Islet precursor cell (in vitro differentiated cells): ENCODE data around the gene ALX4.

Experiments used
- DNase-seq: peaks from one replicate; pipeline ENCODE4 v3.0.0-alpha.2; 2018

The ALX4 gene

DNA sequence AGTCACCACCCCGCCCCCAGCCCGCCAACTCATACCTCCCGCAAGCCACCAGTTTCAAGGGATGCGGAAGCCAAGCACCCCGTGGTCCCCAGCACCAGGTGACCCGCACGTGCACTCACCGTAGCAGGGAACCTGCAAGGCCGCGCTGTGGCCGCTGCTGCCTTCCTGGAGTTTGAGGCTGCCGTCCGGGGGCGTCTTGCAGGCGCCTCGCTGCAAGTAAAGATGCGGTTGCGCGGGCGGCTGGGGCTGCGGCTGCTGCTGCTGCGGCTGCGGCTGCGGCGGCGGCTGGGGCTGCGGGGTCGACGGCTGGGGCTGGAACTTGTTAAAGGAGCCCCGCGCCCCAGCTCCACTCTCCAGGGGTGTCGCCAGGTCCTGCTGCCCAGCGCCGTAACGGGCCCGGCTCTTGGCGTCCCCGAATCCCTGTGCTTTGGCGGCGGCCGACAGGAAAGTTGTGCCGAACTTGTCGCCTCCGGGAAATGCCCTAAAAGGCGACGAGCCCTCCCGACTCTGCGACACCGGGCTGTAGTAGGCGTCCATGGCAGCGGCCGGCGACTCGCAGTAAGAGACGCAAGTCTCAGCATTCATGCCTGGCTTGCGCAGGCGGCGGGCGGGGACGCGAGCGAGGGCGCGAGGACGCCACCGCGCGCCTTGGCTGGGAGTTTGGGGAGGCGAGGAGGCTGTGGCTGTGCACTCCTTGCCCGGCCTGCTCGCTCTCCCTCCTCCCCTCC, at the start of gene ALX4:
Gene ALX4 (minus strand): TSS at position 662 of the 728 bp plus-strand sequence. CDS start 77 bp downstream, at position 585.
- peak; percentile 81 for DNase-seq

DNA sequence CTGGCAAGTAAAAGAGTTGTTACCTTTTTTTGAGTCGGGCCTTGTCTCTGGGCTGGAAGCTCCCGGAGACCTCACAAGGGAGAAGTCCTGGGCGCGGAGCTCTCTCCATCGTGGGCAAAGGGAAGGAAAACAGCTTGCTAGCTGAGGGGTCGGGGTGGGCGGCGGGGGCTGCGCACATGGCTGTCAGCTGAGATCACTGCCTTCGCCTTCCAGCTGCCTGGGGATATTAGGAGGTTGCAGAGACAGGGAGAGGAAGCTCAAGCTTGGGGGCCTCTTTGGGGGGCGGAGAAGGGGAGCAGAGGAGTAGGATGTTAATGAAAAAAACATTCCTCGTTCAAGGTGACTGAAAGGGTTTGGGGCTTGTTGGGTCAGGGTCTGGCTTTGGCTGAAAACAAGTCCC, 49.2 kb upstream of the ALX4 start:
- no peak for DNase-seq

DNA sequence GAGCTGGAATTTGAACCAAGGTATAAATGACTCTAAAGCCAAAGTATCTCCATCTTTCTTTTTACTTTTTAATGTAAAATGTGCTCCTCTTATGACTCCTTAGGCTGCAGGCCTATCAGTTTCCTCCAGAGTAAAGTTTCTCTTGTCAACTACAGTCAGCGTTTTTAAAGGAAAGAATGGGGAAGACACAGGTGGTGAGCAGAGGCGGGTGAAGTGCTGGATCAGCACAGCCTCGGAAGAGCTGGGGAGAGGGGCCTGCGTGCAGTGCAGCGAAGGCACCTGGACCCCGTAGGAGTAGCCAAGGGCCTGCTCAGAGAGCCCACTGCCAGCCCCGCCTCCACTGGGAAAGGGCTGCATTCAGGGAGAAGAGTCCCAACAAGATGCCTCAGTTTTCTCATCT, 48.8 kb upstream of the ALX4 start:
- DNase-seq = no peak

DNA sequence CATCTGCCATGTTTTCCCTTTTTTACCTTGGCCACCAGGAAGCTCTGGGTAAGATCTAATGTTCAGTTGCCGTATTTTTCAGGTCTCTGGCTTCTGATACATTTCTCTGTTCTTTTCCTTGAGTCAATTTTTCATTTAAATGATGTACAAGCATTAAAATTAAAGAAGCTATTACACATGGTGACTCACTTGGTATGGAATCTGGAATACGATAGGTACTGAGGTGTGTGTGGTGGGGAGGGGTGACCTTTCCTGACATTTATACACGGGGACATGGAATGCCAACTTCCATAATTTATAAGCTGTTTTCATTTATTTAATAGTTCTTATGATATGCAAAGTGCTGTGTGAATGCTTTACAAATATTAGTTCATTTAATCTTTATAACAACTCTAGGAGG, 47.8 kb upstream of the ALX4 start:
- no peak for DNase-seq

DNA sequence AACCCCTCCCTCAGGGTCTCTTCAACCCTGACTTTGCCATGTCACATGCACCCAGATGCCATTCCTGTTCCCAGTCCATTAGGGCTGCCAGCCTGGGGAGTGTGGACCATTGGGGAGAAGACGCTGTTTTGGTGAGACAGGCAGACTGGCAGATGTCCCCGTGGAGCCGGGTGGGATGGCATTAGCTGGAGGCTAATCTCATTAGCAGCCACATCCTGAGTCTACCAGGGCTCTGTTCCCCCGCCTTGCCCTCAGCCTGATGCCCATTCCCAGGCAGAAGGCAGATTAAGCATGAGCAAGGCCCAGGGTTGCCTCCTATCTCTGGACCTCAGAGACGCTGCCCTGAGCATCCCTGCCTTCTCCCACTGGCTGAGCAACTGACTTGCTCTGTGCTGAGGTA, 46.4 kb upstream of the ALX4 start:
- no peak for DNase-seq

DNA sequence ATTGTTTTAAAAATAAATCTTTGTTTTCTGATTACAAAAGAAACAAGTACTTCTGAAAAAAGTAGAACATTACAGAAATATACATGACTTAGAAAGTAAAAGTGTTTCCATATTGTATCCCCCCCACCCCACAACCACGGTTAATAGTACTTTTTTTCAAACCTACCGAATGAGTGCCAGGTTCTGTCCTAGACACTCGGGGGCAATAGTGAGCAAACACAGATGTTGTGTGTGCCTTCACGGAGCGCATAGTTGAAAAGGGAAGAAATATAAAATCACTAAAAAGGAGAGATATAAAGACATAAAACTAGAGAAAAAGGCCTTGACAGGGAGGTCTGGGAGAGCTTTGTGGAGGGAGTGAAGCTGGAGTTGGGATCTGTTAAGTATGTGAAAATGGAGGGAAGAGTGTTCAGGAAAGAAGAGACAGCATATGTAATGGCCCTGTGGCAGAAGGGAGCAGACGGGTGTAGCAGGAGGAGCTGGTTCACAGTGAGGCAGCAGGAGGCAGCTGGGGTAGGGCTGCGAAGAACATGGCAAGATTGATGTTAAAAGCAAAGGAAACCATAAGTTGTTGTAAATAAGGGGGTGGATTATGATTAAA, 42.1 kb upstream of the ALX4 start:
- no peak for DNase-seq

DNA sequence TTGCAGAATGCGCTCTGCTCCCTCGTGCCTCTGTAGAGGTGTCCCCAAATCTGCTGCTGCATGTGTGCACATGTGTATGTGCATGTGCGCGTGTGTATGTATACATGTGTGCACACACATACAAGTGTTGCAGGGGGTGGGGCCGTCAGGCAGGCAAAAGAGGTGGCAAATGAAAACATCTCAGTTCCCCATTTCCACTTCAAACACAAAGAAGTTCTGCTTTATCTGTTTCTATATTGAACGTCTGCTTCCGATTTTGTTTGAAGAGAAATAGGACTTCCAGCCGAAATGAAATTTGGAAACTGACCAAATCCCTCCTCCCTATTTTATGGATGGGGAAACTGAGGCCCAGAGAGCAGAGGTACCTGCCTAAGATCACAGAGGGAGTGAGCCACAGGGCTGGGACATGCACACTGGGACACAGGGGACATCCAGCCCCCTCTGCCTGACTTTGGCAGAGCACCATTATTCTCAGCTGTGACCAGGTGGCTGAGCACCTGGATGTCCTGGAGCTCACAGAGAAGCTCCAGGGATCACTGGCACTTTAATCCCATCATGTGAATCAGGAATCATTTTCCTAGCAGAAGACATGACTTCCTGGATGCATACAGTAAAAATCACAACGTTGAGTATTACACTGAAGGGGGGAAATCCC, 41.2 kb upstream of the ALX4 start:
- DNase-seq = no peak

DNA sequence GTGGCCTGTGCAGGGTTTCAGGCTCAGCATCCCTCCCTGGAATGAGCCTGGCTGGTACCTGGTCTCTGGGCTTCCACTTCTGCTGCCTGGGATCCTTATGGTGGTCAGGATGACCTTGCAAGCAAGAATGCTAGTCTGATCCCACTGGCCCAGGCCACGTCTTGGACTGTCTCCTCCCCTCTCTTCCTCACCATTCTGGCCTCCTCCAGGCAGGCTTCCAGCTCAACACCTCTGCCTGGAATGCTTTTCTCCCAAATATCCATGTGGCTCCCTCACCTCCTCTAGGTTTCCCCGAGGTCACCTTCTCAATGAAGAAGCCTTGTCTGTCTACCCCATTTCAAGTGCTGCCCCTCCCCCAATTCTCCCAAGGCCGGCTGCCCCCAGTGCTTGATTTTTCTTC, 39.4 kb upstream of the ALX4 start:
- no peak for DNase-seq

DNA sequence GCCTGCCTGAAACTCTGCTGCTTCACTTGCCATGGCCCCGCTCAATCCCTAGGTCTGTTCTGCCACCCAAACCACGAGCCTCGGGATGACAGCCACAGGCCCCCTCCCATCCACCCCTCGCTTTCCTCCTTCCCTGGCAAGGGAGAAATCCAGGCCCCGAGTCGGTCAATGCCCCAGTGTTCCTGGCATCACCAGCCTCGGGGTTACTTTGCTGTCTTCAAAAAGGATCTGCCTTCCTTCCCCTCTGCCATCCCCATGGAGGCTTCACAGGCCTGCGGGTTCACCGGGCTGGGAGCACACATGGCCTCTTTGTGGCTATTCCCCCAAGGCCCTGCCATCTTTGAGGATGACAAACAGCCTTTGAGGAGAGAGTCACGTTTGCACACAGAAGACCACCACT, 38.8 kb upstream of the ALX4 start:
- no peak for DNase-seq

DNA sequence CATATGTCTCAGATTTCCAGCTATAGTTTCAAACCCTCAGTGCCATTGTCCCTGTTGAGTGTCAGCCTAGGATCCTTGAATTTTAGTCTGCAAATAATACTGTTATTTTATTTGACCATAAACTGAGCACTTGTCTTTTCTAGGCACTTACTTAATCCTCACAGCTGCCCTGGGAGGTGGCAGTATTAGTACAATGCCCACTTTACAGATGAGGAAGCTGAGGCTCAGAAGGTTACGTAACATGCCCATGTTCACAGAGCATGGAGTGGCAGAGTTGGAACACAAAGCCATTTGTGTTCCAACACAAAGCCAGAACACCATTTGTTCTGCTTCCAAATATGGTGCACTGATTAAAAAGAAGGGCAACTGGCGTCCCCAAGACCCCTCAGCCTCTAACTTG, 38.2 kb upstream of the ALX4 start:
- DNase-seq = no peak

DNA sequence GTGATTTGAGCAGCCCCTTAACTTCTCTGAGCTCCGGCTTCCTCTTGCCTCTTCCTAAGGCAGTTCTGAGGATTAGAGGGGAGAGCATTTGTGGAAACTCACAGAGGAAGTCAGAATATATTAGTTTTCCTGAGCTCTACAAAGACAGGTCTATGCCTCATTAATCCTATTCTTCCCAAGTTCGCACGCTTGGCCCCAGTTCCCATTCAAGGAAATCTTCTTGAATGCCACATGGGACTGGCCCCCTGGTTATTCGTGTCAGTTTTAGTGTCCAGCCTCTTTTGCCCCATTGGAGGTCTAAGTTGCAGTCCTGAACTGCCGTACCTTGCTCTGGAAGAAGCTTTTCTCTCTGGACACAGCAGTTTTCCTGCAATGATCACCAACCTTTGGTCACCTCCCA, 37.6 kb upstream of the ALX4 start:
- DNase-seq = no peak

DNA sequence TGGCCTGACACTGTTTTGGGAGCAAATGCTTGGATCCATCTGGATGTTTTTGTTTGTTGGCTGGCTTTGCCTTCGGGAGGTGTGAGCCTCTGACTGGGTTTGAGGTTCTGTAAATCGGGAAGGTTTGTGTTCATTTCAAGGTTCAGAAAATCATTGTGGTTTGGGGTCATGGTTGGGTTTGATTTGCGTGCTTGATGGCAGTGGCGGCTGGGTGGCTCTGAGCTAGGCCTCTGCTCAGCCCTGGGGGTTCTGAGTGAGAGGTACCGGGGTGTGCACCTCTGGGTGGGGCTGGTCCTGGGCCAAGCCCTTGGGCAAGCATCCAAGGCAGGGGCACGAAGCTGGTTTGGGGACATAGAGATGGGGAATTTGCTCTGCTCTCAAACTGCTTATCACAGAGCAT, 37.0 kb upstream of the ALX4 start:
- no peak for DNase-seq

DNA sequence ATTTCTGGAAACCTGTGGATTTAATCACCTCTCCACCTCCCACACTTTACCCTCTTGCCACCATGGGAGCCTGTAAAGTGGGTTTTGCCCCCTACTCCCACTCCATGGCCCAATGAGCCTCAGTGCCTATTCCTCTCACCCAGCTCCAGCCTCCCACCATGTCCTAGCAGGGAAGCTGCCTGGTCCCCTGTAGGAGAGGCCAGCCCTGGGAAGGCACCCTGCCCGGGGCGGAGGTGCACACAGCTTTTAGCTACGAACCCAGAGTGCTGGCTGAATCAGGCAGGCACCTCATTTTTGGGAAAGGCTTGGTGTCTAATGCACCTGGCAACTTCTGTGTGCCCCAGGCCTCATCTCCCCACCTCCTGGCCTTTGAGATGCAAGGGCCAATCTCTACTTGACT, 35.8 kb upstream of the ALX4 start:
- DNase-seq = no peak

DNA sequence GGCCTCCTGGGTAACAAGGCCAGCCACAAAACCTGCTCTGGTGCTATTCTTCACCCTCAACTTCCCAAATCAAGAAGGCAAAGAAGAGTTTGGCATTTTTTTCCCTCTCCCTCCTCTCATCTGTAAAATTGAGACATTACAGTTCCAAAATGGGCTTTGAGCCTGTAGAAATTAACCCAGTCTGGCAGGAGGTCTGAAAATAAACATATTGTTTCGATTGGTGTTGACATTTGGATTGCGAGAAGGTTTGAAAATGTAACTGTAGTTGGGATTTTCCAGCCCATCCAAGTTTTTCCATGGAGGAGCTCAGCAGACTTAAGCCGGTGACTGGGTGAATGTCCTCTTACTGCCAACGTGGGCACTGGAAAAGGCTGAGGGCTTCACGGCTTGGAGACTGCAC, 35.0 kb upstream of the ALX4 start:
- no peak for DNase-seq

DNA sequence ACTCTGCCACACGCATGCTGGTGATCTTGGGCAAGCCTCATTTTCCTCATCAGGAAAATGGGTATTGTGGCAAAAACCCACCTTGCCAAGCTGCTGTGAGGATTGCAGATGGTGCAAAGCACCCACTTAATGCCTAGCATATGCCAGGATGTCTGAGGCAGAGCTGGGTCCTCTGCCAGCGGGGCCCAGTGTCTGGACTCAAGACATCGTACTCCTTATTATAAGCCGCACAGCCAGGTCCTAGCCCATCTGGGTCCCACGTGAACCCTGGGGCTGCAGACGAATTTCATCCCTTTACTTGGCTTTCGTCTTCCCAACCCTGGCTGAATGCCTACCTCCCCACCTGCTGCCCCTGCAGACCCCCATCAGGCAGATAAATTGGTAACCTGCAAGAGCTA, 34.5 kb upstream of the ALX4 start:
- DNase-seq = no peak

DNA sequence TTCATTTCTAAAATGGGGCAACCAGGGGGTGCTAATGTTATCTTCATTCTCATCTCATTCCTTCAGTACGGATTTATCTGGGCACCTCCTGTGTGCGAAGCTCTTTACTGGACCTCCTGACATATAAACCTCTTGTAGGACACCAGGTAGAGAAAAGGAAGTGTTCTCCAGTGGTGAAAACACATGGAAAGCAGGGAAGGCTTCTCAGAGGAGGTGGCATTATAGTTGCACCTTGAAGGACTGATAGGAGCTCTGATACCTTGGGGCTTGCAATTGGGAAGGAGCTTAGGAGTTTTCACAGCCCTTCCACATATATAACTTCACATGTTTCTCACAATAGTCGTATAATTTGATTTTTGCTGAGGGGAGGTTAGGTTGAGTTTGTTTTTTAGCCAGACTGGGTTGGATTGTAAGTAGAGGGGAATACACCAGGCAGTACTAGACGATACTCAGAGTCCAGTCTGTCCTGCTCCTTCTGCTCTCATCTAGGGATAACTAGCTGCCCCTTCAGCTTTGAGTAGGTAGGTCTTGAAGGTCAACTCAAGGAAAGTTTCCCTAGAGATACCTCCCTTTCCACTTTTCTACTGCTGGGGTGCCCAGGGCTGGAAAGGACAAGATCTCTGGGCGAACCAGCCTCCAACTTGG, 34.0 kb upstream of the ALX4 start:
- DNase-seq = no peak

DNA sequence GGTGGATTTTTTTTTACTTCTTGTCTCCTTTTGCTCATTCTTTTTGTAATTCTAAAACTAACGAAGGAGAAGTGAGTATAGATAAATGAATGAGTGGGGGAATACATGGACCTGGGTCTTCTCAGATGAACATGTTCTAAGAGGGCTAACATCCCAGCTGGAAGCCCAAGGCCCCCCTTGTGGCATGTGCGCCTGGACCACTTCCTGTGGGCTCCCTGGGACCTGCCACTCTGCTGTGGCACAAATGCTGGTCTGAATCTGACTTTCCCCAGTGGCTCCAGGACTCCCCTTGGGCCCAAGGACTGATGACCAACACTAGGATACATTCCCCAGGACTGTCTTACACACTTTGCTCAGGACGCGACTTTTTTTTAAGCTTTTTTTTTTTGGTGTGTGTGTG, 32.7 kb upstream of the ALX4 start:
- no peak for DNase-seq

DNA sequence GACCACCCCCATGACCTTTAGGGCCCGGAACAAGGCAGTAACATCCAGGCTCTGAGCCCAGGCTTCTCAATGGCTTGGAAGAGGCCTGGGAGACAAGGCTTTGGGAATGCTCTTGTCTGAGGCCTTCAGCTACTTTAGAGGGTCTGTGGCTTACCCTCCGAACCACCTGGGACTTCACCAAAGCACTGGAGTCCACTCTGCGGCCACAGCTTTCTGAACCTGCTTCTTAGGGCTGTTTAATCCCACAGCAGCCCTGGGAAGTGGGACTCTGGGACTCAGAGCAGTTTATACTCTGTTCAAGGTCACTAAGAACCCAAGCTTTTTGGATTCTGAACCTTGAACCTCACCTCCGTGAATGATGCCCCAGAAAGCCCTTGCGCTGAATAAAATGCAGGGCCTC, 30.7 kb upstream of the ALX4 start:
- no peak for DNase-seq

DNA sequence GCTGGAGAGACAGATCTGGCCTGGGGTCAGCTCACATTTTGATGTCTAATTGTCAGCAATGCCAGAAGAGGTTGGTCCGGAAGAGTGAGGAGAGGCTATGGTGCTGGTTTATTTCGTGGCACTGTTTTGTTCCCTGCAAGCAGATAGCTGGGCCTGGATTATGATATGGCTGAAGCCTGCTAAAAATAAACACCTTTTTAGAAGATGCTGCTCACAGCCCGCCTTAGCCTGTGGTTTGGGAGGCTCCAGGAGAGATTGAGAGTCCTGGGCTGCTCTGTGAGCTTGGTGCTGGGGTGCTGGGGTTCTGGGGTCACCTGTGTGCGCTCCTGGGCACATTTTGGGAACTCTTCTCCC, 29.6 kb upstream of the ALX4 start:
- no peak for DNase-seq

DNA sequence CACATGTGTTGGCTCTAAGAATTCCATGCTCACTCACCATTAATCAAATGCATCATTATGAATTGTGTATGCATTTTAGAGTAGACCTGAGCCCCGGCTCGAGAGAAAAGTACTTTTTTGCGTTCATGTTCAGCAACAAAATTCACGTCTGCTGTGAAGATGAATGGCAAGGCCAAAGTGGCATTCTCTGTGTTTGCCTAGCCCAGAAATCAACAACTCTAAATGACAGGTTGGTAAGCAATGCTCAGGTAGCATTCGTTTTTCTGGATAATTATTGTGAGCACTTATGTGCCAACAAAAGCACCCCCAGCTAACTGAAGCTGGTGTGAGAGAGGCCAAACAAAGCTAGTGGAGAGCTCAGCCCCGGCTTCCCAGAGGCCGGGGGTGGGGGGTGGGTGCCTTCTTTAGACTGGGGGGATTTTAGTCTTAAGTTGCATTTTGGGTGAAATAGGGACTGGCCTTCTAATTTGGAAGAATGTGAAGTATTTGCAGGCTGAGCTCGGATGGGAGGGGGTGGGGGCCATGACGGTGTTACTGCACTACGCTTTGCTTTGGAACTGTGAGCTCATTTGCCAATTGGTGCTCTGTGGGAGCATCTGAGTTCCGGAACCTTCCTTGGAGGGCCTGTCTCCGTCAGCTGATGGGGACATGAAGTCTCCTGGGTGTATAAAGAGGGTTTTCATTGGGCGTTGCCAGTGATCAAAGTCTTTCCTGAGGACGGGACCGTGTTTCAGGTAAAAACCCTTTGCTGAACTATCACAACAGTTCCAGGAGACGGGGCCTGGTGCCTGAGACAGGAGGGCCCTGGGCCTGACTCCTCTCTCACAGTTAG, 29.0 kb upstream of the ALX4 start:
- DNase-seq = peak; percentile 57

DNA sequence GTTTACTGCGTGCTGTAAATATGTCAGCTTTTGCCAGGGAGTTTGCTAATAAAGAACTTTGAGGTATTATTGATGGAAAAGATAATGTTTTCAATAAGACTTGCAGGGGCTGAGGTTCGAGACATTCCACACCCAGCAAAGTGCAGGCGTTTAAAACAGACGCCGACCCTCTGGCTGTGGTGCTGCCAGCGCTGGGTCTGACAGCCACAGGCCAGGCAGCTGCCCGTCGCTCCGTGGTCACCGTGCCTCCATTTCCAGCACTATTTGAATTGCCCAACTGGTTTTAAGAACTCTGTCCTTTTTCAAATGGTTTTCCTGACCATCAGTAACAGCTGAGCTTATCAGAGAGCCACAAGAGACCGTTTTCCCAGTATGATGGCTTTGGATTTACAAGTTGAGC, 28.1 kb upstream of the ALX4 start:
- peak; percentile 56 for DNase-seq

DNA sequence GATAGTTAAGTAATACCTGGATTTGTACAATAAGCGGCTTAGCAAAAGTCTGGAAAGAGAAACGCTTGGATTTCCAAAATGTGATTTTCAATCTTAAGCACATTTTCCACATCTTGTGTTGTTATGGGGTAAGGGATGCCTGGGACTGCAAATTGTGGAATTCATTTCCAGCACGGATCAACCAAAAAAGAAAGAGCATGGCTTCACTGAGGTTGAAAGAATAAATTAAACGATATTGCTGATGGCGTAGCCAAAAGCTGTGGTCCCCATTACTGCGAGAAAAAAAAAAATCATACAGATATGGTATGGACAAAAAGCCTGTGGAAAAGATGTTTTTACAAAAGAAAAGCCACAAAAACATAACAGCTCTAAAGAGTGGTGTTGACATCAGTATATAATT, 26.0 kb upstream of the ALX4 start:
- no peak for DNase-seq

DNA sequence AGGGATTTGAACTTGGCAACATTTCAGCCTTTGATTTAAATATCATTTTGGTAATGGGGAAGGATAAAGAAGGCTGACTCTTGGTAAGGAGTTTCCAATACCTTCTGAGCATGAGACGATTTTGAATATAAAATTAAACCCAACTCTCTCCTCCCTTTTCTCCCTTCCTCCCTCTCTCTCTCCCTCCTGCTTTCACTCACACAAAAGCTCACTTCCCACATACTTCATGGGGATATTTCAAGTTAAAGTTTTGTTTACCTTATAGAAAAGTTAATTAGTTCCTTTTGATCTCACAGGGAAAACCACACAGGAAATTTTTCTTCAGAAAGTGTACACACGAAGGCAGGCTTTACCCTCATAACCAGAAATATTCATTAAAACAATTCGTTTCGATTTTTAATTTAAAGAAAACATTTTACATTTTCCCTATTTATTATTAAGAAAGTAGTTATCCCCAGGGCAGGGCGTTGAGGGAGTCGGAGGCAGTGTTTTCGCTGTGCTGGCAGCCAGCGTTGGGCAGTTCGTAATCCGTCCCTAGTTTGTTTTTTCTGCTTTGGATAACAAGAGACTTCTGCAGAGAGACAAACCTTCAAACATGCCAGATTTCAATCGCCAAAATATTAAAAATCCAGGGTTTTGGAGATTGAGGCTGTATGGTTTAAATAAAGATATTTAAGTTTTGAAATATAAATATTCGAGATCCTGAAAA, 25.3 kb upstream of the ALX4 start:
- DNase-seq = no peak
